Gastrocnemius medialis (tissue), 4 donors: ENCODE data around the gene TTLL5.

Experiments
- CTCF ChIP-seq, 5 experiments: fragments of 450-650 bp in 3 of 5; fragments of 200-600 bp in 2 of 5; sonication (generic) in 2 of 5; IDR thresholded peaks in 4 of 5; conservative IDR thresholded peaks in 1 of 5; 1 replicate in 4 of 5; 2 replicates in 1 of 5; pipeline ENCODE4 v1.5.1; 2016 to 2019; ENCODE audit warnings: antibody characterized with exemption in 5 of 5, mild to moderate bottlenecking in 3 of 5, moderate library complexity in 3 of 5
- POLR2A ChIP-seq, 2 donors: fragments of 450-650 bp; IDR thresholded peaks; one replicate each; pipeline ENCODE4 v1.6.1; 2017; ENCODE audit warnings: antibody characterized with exemption in 2 of 2, mild to moderate bottlenecking in 2 of 2, moderate library complexity in 2 of 2

DNA sequence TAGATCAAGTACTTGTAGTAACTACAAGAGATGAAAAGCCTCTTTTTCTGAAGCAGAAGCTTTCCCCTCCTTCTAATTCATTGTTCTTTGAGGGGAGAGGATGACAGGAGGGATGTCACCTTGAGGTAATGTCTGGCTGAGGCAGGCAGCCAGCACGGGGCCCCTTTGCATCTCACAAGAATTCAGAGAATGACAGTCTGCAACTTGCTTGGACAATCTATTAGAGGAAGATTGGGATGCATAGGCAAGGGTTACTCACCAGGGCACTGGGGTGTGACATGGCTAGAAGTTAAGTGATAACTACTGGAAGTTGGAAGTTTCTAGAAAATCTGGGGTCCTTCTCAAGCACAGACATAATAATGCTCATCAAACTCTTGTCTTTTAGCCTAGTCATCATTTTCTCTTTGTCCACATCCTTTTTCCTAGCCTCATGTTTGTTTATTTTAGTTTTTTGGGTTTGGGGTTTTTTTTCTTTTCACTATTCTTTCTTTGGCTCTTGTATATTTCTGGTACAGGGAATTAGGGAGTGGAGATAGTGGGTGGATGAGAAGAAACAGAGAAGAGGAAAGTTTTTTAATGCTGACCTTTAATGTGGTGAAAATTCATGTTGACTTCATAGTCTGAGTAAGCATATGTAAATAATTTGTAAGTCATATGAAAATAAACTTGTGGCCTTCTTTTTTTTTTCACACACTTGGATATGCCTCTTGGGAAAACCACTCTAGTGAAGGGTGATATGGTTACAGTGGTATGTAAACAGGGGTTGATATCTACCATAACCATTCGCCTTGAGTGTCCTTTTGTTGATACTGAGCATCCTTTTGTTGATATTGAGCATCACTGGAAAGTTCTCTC, 55.1 kb downstream of the TTLL5 start:
- TF ChIP-seq CTCF (IDR thresholded peaks at IDR 0.05 in 4 of 5, conservative IDR thresholded peaks at IDR 0.05 in 1 of 5) = no peak
- TF ChIP-seq POLR2A (IDR thresholded peaks at IDR 0.05) = no peak
